ENCODE data around the gene MYH2. TPM values are rescaled to one million over a fixed set of nuclear protein-coding genes. Genes with fewer than 3 reads are reported as not detected.
"Not testable (repeated sequence)": the region's sequence is repeated elsewhere in the genome, so short reads cannot be mapped to it uniquely, and the experiment has no call there.

The MYH2 gene
- total RNA-seq: not detected in 2 replicates

DNA sequence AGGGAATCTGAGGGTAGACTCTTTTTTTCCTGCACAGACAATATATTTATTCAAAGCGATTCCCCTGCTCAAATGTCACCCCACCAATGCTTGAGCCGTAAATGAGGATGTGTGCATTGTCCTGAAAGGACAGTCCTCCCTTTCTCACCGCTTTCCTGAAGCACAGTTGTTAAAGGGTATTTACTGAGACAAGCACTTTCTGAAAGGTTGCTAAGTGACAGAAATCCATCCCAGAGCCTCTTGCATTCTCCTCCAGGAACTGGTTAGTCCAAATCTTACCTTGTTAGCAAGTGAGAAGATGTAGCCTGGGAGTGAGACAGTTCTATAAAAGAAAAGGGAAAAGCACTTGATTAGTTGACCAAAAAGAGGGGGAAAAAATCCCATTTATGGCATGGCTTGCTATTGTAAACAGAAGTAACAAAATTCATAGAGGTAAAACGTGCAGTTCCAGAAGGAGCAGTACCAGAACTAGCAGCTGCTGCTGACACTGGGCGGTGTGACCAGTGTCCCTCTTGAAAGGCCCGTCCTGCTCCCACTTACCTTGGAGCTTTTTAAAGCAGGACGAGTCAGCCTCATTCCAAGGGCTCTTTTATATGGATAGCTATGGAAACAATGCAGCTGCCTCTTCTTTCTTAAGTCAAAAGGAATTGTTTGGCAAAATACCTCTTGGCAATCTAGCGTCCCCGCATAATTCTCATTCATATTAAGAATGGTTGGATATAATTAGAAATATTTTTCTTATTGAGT is at the start of gene MYH2:
TSS of gene MYH2 (minus strand) at position 563 of the 747 bp plus-strand sequence. CDS start 1,738 bp downstream, outside the sequence.
- no peak for DNase-seq (ENCODE audit: low read depth in 2 of 2)

- no peak for DNase-seq (ENCODE audit: low read depth in 2 of 2)
Measured at GRCh38 chr17:10598621-10599020, 49.2 kb upstream of the MYH2 start.

DNA sequence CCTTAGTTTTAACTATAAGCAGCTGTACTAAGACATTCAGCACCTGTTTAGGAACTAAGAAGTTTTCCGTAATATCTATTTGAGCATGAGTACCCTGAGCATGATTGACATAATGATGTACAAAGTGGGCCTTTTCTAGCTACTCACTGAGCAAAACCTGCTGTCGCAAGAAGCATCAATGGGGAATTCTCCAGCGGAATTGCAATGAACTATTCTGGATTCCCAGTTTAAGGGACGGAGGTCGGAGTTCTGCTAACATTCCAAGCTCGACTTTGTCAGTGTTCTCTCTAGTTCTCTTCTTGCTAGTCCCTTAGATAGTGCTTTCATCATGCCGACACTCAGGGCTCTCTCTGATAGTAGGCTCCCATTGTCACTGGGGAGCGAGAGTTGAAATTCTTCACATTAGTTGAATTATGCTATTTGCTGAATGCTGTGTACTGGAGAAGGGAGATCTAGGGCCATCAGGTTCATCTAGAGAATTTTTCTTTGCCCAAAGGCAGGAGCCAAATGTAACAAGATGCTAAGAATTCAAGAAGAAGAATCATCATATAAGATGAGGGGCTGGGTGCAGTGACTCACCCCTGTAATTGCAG is 40.2 kb upstream of the MYH2 start:
- no peak for DNase-seq (ENCODE audit: low read depth in 2 of 2)

GRCh38 chr17:10585529-10585928 is 36.1 kb upstream of the MYH2 start:
- no peak for DNase-seq (ENCODE audit: low read depth in 2 of 2)

DNA sequence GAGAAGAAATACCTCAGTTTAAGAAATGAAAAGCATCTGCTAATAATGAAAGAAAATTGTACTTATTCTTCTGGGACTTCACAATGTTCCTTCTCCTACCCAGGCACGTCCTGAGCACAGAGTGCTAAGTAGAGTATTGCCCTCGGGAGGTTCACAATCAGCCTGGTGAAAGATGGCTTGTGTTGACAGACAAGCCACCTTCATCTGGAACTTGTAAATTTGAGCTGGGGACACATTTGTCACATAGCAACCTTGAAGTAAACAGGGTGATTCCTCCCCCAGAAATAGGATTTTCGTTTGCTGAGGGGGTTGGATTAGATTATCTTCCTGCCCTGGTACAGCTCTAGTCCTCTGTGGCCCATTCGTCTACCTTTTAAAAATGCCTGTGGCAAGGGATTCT is 34.4 kb upstream of the MYH2 start:
- DNase-seq (ENCODE audit: low read depth in 2 of 2): no peak

DNA sequence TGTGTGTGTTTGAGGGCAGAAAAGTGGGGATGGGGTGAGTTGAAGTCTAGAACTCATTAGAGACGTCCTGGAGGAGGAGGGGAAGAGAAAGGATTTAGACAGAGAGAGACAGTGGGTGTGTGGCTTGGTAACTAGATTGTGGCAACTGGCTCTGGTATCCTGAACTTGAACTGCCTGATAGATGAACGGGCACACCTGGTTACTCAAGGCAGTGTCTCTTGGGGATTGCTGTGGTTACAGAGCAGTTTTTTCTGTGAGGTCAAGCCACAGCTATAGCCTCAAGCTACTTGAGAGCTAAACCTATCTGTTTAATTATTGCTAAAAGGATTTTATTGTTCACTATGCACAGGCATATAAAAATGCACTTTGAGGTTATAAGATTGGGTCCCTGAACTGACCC is 29.8 kb upstream of the MYH2 start:
- no peak for DNase-seq (ENCODE audit: low read depth in 2 of 2)

DNA sequence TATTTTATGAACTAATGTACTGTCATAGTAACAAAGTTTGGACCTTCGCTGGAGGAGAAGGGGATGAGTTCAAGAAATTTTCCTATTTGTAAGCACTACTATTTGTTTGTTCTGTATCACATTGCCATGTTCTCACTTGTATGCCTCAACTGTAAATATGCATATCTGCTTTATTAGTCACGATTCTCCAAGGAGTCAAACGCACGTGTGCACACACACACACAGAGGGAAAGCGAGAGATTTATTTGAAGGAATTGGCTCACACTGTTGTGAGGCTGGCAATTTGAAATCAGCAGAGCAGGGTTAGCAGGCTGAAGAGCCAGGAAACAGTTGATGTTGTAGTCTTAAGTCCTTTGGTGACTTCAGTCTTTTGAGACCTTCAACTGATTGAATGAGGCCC is 24.9 kb upstream of the MYH2 start:
- no peak for DNase-seq (ENCODE audit: low read depth in 2 of 2)

GRCh38 chr17:10563991-10564660 is 14.7 kb upstream of the MYH2 start:
- DNase-seq (ENCODE audit: low read depth in 2 of 2): no peak

- DNase-seq (ENCODE audit: low read depth in 2 of 2): no peak
Measured at GRCh38 chr17:10558049-10558448, 8.6 kb upstream of the MYH2 start.

DNA sequence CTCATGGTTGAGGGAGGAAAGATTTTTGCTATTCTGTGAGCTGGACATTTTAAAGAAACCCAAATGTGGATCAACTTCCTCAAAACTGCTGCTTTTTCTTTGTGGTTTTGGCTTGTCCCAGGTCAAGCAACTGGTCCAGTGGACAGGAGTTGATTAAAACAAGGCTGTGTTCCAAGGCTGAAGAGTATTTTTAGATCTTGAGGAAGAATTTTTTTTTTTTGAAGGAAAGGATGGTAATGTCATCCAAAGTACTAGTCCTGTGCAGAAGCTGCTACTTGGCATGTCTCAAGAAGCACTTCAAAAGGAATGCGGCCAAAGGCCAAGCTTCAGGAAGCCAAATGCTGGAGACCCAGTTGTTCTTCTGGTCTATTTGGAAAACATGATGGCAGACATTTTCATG is 8.0 kb upstream of the MYH2 start:
- no peak for DNase-seq (ENCODE audit: low read depth in 2 of 2)

- no peak for DNase-seq (ENCODE audit: low read depth in 2 of 2)
Measured at GRCh38 chr17:10556301-10557005, 7.0 kb upstream of the MYH2 start.

DNA sequence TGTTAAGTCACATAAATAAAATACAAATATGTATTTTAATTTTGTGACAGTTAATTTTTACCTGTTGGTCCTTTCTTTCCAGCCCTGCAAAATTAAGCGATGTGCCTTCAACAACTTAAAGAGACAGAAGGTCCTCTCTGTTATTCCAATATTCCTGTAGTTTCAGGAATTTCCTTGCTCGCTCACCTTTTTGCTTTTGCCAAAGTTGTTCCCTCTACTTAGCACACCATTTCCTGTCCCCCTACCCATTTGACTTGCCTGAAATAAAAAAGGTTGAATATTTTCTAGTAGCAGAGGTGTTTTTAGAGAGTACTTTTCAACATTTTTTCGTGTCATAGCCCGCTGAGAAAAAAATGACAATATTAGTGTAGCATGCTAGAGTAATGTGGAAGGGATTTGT is 556 bp upstream of the MYH2 start:
- DNase-seq (ENCODE audit: low read depth in 2 of 2): no peak

DNA sequence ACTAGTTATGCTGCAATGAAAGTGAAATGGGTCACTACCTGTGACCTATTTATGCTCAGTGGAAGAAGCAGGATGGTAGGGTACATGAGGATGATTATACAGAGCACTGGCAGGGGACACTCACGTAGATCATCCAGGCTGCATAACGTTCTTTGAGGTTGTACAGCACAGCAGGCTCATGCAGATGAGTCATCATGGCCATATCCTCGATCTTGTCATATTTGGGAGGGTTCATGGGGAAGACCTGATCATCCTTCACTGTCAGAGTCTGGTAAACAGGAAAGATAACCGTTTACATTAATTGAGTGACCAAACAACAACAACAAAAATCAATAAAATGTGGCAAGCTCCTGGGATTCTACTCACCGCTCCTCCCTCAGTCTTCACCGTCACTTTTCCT is 2.1 kb downstream of the MYH2 start:
- DNase-seq (ENCODE audit: low read depth in 2 of 2): no peak

GRCh38 chr17:10543486-10543885 is 6.0 kb downstream of the MYH2 start:
- DNase-seq (ENCODE audit: low read depth in 2 of 2): not testable (repeated sequence)

DNA sequence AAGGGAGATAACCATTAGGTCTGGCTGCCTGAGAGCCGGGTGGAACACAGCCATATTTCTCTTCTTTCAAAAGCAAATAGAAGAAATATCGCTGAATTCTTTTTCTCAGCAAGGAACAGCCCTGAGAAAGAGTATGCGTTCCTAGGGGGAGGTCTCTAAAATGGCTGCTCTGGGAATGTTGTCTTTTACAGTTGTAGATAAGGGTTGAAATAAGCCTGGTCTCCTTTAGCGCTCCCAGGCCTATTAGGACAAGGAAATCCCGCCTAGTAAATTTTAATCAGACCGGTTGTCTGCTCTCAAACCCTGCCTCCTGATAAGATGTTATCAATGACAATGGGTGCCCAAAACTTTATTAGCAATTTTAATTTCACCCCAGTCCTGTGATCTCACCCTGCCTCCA is 8.3 kb downstream of the MYH2 start:
- DNase-seq (ENCODE audit: low read depth in 2 of 2): not testable (repeated sequence)

- no peak for DNase-seq (ENCODE audit: low read depth in 2 of 2)
Measured at GRCh38 chr17:10532026-10532425, 17.4 kb downstream of the MYH2 start.

GRCh38 chr17:10527419-10527818 is 22.0 kb downstream of the MYH2 start:
- DNase-seq (ENCODE audit: low read depth in 2 of 2): no peak

GRCh38 chr17:10526517-10526916 is 22.9 kb downstream of the MYH2 start:
- DNase-seq (ENCODE audit: low read depth in 2 of 2): no peak

DNA sequence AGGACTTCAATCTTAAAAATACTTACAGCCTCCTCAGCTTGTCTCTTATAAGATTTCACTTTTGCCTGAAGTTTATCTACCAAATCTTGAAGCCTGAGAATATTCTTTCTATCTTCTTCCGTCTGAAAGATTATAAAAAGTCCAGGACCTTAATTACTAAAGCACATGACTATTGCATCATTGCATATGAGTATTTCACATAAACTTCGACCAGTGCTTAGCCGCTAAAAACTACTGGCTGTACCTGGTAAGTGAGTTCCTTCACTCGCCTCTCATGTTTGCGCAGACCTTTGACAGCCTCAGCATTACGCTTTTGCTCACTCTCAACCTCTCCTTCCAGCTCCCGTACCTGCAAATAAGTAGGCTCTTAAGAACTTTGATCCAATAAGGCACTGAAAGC is 26.4 kb downstream of the MYH2 start:
- DNase-seq (ENCODE audit: low read depth in 2 of 2): no peak

DNA sequence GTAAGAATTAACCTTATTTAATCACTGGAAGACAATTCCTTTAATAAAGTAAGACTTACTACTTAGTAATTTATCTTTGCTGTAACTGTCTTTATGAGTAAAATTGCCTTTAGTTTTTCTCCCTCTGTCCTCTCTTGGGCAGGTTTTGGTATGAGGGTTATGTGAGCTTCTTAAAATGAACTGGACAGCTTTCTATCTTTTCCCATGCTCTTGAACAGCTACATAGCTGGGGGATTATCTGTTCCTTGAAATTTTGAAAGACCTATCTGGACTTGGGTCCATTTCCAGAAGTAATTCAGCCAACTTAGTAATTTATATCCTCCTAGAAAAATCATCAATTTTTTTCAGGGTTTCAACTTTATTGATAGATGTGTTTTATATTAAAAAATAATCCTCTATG is 27.5 kb downstream of the MYH2 start:
- DNase-seq (ENCODE audit: low read depth in 2 of 2): no peak

DNA sequence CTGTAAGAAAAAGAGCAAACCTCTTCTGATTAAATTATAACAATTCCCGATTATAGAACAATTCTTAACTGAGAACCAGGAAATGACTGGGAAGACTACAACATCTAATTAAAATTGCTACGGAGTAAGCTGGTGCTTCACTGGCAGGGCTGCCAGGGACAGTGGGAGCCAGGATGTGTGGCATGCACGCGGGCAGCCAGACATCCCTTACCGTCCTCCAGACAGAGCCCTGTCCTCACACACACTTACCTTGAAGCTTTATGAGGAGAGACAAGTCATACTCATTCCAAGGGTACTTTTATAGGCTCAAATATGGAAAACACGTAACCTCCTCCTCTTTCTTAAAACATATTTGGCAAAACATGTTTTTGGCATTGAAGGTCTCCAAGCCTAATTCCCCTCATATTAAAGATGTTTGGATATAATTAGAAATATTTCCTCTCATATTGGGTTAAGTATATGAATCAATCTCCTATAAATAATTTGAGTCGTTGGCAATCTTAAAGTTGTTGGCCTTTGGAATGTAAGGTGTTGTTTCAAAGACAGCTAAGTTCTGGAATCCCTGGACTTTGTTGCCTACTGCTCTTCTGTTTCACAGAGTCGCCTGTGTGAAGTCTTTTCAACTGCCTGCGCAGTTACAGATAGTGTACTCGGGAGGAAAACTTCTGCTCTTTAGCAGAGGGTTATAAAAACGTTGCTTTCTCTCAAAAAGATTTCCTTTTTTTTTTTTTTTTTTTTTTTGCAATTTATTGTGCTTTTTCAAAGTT is 31.0 kb downstream of the MYH2 start, which contains the start of gene MYH1:
TSS of gene MYH1 (minus strand) at position 272 of the 767 bp plus-strand sequence. CDS start 1,900 bp downstream, outside the sequence.
- DNase-seq (ENCODE audit: low read depth in 2 of 2): no peak
